Endothelial cell of hepatic sinusoid (primary cell): Measurements from ENCODE around the gene PCYT1A.
"Not testable (repeated sequence)": the region's sequence is repeated elsewhere in the genome, so short reads cannot be mapped to it uniquely, and the experiment has no call there.

Experiments
- in situ Hi-C: cut with HindIII; loops from 2 replicates; pipeline ENCODE4 v1.10.0; 2017; ENCODE audit warnings: low sequenced_read_pairs

Gene PCYT1A

GRCh38 chr3:196216681-196217211 is 70.8 kb downstream of the PCYT1A start:
- in situ Hi-C loops = no loop called here

GRCh38 chr3:196216089-196216564 is 71.4 kb downstream of the PCYT1A start, which contains the start of gene SLC51A:
Gene SLC51A, plus strand, starts transcription at chr3:196216534. Its CDS starts 179 bp downstream, at chr3:196216713.
- in situ Hi-C loops = no loop called here

GRCh38 chr3:196215493-196216020 is 72.0 kb downstream of the PCYT1A start:
- in situ Hi-C loops = no loop called here

- in situ Hi-C loops = no loop called here
These were observed 72.6 kb downstream of the PCYT1A start for GRCh38 chr3:196214783-196215441.

GRCh38 chr3:196210673-196211556 is 76.6 kb downstream of the PCYT1A start, which contains the start of gene ZDHHC19:
Gene ZDHHC19, minus strand, starts transcription at chr3:196211400. Its CDS starts 85 bp downstream, at chr3:196211315.
- in situ Hi-C loops = no loop called here

GRCh38 chr3:196209944-196210672 is 77.4 kb downstream of the PCYT1A start:
- in situ Hi-C loops = not testable (repeated sequence)

- in situ Hi-C loops = no loop called here
These were observed 78.4 kb downstream of the PCYT1A start for GRCh38 chr3:196208942-196209695.

GRCh38 chr3:196207833-196208607 is 79.5 kb downstream of the PCYT1A start:
- in situ Hi-C loops = no loop called here

GRCh38 chr3:196207159-196207832 is 80.2 kb downstream of the PCYT1A start:
- in situ Hi-C loops = no loop called here

- in situ Hi-C loops = not testable (repeated sequence)
These were observed 81.9 kb downstream of the PCYT1A start for GRCh38 chr3:196205442-196206205.

GRCh38 chr3:196203846-196204245 is 83.7 kb downstream of the PCYT1A start:
- in situ Hi-C loops = no loop called here

- in situ Hi-C loops = no loop called here
These were observed 85.0 kb downstream of the PCYT1A start for GRCh38 chr3:196202516-196202970.

- in situ Hi-C loops = no loop called here
These were observed 88.5 kb downstream of the PCYT1A start for GRCh38 chr3:196198771-196199753.

GRCh38 chr3:196198081-196198675 is 89.3 kb downstream of the PCYT1A start:
- in situ Hi-C loops = no loop called here

GRCh38 chr3:196197524-196197923 is 90.0 kb downstream of the PCYT1A start:
- in situ Hi-C loops = no loop called here

- in situ Hi-C loops = no loop called here
These were observed 91.8 kb downstream of the PCYT1A start for GRCh38 chr3:196195664-196196265.
